ENCODE results near the gene TEX38.
"Not testable (repeated sequence)": the region's sequence is repeated elsewhere in the genome, so short reads cannot be mapped to it uniquely, and the experiment has no call there.

The TEX38 gene

DNA sequence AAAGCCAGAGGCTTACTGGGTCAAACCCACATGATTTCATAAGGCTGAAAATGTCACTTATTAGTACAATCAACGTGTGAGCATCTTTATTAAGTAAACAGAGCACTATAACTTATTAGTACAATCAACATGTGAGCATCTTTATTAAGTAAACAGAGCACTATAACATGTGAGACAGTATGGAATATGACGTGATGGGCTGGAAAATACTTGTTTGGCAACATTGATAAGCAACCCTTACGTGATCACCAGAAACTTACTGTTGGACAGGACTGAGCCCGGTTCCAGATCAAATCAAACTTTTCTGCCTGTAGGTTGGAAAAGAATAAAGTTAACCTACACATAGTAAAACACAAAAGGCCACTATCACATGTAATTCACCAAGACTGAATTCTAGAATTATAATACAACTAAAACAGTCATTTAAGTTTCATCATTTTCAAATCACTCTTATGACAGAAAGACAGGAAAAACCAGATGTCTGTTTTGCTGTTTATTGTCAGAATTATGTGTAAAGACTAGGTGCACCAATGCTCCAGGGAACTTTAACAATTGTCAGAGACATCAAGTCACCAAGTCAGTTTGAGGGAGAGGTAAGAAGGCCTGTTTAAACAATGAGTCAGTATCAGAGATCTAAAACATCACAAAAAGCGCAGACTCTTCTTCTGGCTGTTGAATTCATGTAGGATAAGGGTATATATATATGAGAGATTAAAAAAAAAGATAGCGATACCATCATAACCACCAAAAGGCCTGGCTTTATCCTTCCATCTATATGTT lies 19.1 kb upstream of the TEX38 start:
- TF ChIP-seq, protein P1, sequence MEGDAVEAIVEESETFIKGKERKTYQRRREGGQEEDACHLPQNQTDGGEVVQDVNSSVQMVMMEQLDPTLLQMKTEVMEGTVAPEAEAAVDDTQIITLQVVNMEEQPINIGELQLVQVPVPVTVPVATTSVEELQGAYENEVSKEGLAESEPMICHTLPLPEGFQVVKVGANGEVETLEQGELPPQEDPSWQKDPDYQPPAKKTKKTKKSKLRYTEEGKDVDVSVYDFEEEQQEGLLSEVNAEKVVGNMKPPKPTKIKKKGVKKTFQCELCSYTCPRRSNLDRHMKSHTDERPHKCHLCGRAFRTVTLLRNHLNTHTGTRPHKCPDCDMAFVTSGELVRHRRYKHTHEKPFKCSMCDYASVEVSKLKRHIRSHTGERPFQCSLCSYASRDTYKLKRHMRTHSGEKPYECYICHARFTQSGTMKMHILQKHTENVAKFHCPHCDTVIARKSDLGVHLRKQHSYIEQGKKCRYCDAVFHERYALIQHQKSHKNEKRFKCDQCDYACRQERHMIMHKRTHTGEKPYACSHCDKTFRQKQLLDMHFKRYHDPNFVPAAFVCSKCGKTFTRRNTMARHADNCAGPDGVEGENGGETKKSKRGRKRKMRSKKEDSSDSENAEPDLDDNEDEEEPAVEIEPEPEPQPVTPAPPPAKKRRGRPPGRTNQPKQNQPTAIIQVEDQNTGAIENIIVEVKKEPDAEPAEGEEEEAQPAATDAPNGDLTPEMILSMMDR (IDR thresholded peaks at IDR 0.05; ENCODE audit: low read depth, low read length): no peak
- TF ChIP-seq, protein P2, sequence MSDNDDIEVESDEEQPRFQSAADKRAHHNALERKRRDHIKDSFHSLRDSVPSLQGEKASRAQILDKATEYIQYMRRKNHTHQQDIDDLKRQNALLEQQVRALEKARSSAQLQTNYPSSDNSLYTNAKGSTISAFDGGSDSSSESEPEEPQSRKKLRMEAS (IDR thresholded peaks at IDR 0.05; ENCODE audit: low read depth, low read length): no peak
- no peak for TF ChIP-seq POLR2A (IDR thresholded peaks at IDR 0.05; ENCODE audit: extremely low read depth, insufficient read length)
- no peak for TF ChIP-seq MYC (IDR thresholded peaks at IDR 0.05; ENCODE audit: low read depth, low read length)
- no peak for DNase-seq (ENCODE audit: low read depth)
- no peak overlapping the region for H3K4me3 ChIP-seq (ENCODE audit: low read depth, low read length)

DNA sequence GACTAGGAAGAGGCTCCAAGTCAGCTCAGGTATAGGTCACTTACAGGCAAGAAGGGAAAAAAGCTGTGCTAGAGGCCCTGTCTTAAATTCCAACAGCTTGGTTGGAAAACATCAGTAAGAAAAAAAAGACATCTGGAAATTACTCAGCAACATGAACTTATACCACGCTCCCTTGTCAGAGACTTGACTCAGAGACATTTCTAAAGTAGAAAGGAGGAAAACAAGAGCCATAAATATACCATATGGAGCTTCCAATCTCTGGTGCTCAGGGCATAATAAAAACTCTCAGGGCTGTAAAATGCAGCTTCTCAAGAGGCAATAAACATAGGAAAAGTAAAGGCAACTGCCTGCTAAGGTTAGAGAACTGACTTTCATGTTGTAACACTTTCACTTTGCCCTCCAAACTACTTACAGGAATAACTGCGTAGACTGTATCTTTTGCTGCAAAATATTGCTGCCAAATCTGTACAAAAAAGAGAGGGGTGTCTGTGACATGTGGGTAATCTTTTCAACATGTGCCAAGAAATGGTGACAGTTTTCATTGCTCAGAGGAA lies 18.2 kb upstream of the TEX38 start:
- no peak overlapping the region for H3K4me3 ChIP-seq (ENCODE audit: low read depth, low read length)
- TF ChIP-seq, protein P2 (IDR thresholded peaks at IDR 0.05; ENCODE audit: low read depth, low read length): no peak
- TF ChIP-seq POLR2A (IDR thresholded peaks at IDR 0.05; ENCODE audit: extremely low read depth, insufficient read length) (no peak), MYC (IDR thresholded peaks at IDR 0.05; ENCODE audit: low read depth, low read length) (no peak)
- TF ChIP-seq, protein P1 (IDR thresholded peaks at IDR 0.05; ENCODE audit: low read depth, low read length): no peak
- DNase-seq (ENCODE audit: low read depth): no peak

DNA sequence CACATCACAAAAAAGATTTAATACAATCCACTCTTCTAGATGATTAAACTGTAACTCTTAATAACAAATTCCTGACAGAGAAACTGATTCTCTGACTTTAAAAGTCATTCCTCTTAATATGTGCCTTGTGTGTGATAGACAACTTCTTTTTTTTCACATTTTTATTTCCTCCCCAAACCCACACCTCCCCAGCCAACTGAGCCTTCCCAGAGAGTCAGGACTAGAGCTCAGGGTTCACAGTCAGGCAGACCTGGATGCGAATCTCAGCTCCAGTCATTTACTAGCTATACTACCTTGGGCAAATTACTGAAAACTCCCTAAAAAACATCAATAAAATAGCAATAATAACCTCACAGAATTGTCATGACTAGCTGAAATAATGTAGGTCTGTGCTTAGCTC lies 17.6 kb upstream of the TEX38 start:
- H3K4me3 ChIP-seq (ENCODE audit: low read depth, low read length): no peak overlapping the region
- no peak for DNase-seq (ENCODE audit: low read depth)
- no peak for TF ChIP-seq POLR2A (IDR thresholded peaks at IDR 0.05; ENCODE audit: extremely low read depth, insufficient read length)
- no peak for TF ChIP-seq MYC (IDR thresholded peaks at IDR 0.05; ENCODE audit: low read depth, low read length)
- TF ChIP-seq, protein P1 (IDR thresholded peaks at IDR 0.05; ENCODE audit: low read depth, low read length): no peak
- TF ChIP-seq, protein P2 (IDR thresholded peaks at IDR 0.05; ENCODE audit: low read depth, low read length): no peak

DNA sequence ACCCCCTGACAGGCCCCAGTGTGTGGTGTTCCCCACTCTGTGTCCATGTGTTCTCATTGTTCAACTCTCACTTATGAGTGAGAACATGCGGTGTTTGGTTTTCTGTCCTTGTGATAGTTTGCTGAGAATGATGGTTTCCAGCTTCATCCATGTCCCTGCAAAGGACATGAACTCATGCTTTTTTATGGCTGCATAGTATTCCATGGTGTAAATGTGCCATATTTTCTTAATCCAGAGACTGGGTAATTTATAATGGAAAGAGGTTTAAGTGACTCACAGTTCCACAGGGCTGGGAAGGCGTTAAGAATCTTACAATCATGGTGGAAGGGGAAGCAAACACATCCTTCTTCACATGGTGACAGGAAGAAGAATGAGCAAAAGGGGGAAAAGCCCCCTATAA lies 17.0 kb upstream of the TEX38 start:
- not testable (repeated sequence) for DNase-seq (ENCODE audit: low read depth); H3K4me3 ChIP-seq (ENCODE audit: low read depth, low read length)

DNA sequence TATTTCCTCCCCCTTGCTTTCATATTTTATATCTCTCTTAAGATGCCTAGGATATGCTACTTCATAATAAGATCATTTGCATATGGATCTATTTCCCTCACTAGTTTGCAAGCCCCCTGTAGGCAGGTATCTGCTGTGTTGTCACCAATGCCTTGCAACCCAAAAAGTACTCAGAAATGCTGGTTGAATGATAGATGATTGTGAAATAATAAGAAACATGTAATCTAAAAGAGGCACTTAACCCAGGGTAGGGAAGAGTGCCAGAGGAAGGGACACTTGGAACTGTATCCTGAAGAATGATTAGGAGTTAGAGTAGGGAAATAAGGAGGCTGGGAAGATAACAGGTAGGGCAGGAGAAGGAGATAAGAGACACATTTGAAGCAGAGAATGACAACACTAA lies 15.8 kb upstream of the TEX38 start:
- no peak for DNase-seq (ENCODE audit: low read depth)
- H3K4me3 ChIP-seq (ENCODE audit: low read depth, low read length): no peak overlapping the region
- TF ChIP-seq, protein P1 (IDR thresholded peaks at IDR 0.05; ENCODE audit: low read depth, low read length): no peak
- TF ChIP-seq, protein P2 (IDR thresholded peaks at IDR 0.05; ENCODE audit: low read depth, low read length): no peak
- TF ChIP-seq POLR2A (IDR thresholded peaks at IDR 0.05; ENCODE audit: extremely low read depth, insufficient read length) (no peak), MYC (IDR thresholded peaks at IDR 0.05; ENCODE audit: low read depth, low read length) (no peak)

DNA sequence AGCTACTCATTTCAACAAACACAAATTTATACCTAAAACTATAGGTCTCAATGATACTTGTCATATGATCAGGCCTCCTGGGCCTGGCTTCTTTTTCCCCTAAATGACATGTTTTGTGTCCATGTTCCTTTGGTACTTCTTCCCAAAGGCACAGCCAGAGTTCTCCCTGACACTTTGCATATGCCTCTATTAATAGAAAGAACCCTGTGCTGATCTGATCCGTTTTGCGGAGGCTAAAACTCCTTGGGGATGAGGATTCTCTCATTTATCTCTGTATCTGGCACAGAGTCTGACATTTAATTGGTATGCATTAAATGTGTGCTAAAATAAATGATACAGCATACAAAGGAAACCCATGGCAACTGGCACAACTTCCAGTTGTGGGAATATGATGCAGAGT lies 15.0 kb upstream of the TEX38 start:
- DNase-seq (ENCODE audit: low read depth): no peak
- no peak overlapping the region for H3K4me3 ChIP-seq (ENCODE audit: low read depth, low read length)
- TF ChIP-seq POLR2A (IDR thresholded peaks at IDR 0.05; ENCODE audit: extremely low read depth, insufficient read length) (no peak), MYC (IDR thresholded peaks at IDR 0.05; ENCODE audit: low read depth, low read length) (no peak)
- TF ChIP-seq, protein P2 (IDR thresholded peaks at IDR 0.05; ENCODE audit: low read depth, low read length): no peak
- TF ChIP-seq, protein P1 (IDR thresholded peaks at IDR 0.05; ENCODE audit: low read depth, low read length): no peak
